ENCODE results near the gene PPP1R12A. TPM values are rescaled to one million over a fixed set of nuclear protein-coding genes. Genes with fewer than 3 reads are reported as not detected.
"Not testable (repeated sequence)": the region's sequence is repeated elsewhere in the genome, so short reads cannot be mapped to it uniquely, and the experiment has no call there.

The PPP1R12A gene
- 104 TPM in 2 replicates for total RNA-seq

- intact Hi-C loops (cut with micrococcal nuclease), result loop anchor here (1.0 to 10.0 kb wide), 4 partner anchors 48 to 251 kb away; no protein-coding TSS in a partner anchor
These were observed at the start of gene PPP1R12A for GRCh38 chr12:79935021-79935623. PPP1R12A (minus strand) TSS chr12:79935097; CDS start chr12:79934931, 166 bp downstream.

GRCh38 chr12:79983986-79984620 lies 49.2 kb upstream of the PPP1R12A start:
- intact Hi-C loops (cut with micrococcal nuclease), result no loop called here

GRCh38 chr12:79983492-79983891 lies 48.6 kb upstream of the PPP1R12A start:
- intact Hi-C loops (cut with micrococcal nuclease), result no loop called here

GRCh38 chr12:79982086-79983062 lies 47.5 kb upstream of the PPP1R12A start:
- intact Hi-C loops (cut with micrococcal nuclease), result no loop called here

- intact Hi-C loops (cut with micrococcal nuclease), result no loop called here
These were observed 43.8 kb upstream of the PPP1R12A start for GRCh38 chr12:79978692-79979091.

GRCh38 chr12:79977856-79978460 lies 43.1 kb upstream of the PPP1R12A start:
- intact Hi-C loops (cut with micrococcal nuclease), result not testable (repeated sequence)

GRCh38 chr12:79975143-79975542 lies 40.2 kb upstream of the PPP1R12A start:
- intact Hi-C loops (cut with micrococcal nuclease), result no loop called here

- intact Hi-C loops (cut with micrococcal nuclease), result no loop called here
These were observed 38.9 kb upstream of the PPP1R12A start for GRCh38 chr12:79973801-79974200.

GRCh38 chr12:79964100-79964627 lies 29.3 kb upstream of the PPP1R12A start:
- intact Hi-C loops (cut with micrococcal nuclease), result no loop called here

GRCh38 chr12:79961411-79961810 lies 26.5 kb upstream of the PPP1R12A start:
- intact Hi-C loops (cut with micrococcal nuclease), result no loop called here

- intact Hi-C loops (cut with micrococcal nuclease), result no loop called here
These were observed 24.6 kb upstream of the PPP1R12A start for GRCh38 chr12:79959484-79959883.

- intact Hi-C loops (cut with micrococcal nuclease), result no loop called here
These were observed 22.0 kb upstream of the PPP1R12A start for GRCh38 chr12:79956896-79957295.

GRCh38 chr12:79955561-79955960 lies 20.7 kb upstream of the PPP1R12A start:
- intact Hi-C loops (cut with micrococcal nuclease), result no loop called here

GRCh38 chr12:79954037-79954610 lies 19.2 kb upstream of the PPP1R12A start:
- intact Hi-C loops (cut with micrococcal nuclease), result no loop called here

- intact Hi-C loops (cut with micrococcal nuclease), result no loop called here
These were observed 14.2 kb upstream of the PPP1R12A start for GRCh38 chr12:79949098-79949497.

GRCh38 chr12:79945433-79945832 lies 10.5 kb upstream of the PPP1R12A start:
- intact Hi-C loops (cut with micrococcal nuclease), result no loop called here

GRCh38 chr12:79944565-79944964 lies 9.7 kb upstream of the PPP1R12A start:
- intact Hi-C loops (cut with micrococcal nuclease), result no loop called here

GRCh38 chr12:79942846-79943245 lies 7.9 kb upstream of the PPP1R12A start:
- intact Hi-C loops (cut with micrococcal nuclease), result not testable (repeated sequence)

- intact Hi-C loops (cut with micrococcal nuclease), result loop anchor here (5.0 to 10.0 kb wide), 2 partner anchors 145 to 253 kb away; no protein-coding TSS in a partner anchor
These were observed 4.9 kb upstream of the PPP1R12A start for GRCh38 chr12:79939728-79940310.

- intact Hi-C loops (cut with micrococcal nuclease), result loop anchor here (5.0 to 10.0 kb wide), 2 partner anchors 146 to 252 kb away; no protein-coding TSS in a partner anchor
These were observed 3.9 kb upstream of the PPP1R12A start for GRCh38 chr12:79938843-79939242.
